ENCODE measurements around the gene TCF12. TPM values are rescaled to one million over a fixed set of nuclear protein-coding genes. Genes with fewer than 3 reads are reported as not detected.

TCF12 gene
- total RNA-seq, 1 experiment from 2014 or later, result 102 TPM

GRCh38 chr15:57320631-57321220 is 402.3 kb downstream of the TCF12 start:
- Histone ChIP-seq H3K36me3 (ENCODE audit: control insufficient read depth, insufficient read depth, low read length) (no peaks in the 10 kb centered on the region), H3K27ac (ENCODE audit: low read length) (no peak overlapping the region), H3K9me3 (ENCODE audit: control insufficient read depth, insufficient read depth, low read depth, low read length) (no peaks in the 10 kb centered on the region), H3K4me3 (ENCODE audit: low read depth in 2 of 2, low read length in 2 of 2) (no peak overlapping the region), H3K27me3 (ENCODE audit: control insufficient read depth, insufficient read depth, low read length) (no peaks in the 10 kb centered on the region), H3K4me1 (ENCODE audit: control insufficient read depth, insufficient read depth, low read length) (no peaks in the 10 kb centered on the region; the same call in 1 of the 2 replicates)
- in situ Hi-C loops (cut with HindIII; ENCODE audit: low pct_unique_long_range_greater_than_20kb, low sequenced_read_pairs), result no loop called here
- ChIA-PET POLR2A (no interaction called here), CTCF (no interaction called here)
- intact Hi-C loops (cut with micrococcal nuclease; ENCODE audit: unreplicated experiment), result no loop called here
- DNase-seq (ENCODE audit: low read depth, low spot score), result no peak
- no TSS peak for BruUV-seq (replicated peaks)
- TF ChIP-seq POLR2AphosphoS5 (IDR thresholded peaks at IDR 0.05; ENCODE audit: low read depth, low read length), result no peak
- no peak for ATAC-seq

GRCh38 chr15:57321485-57321884 is 403.0 kb downstream of the TCF12 start:
- no peaks in the 10 kb centered on the region for H3K36me3 ChIP-seq (ENCODE audit: control insufficient read depth, insufficient read depth, low read length)
- no peak overlapping the region for H3K4me3 ChIP-seq (ENCODE audit: low read depth in 2 of 2, low read length in 2 of 2)
- no peaks in the 10 kb centered on the region; the same call in 1 of the 2 replicates for H3K4me1 ChIP-seq (ENCODE audit: control insufficient read depth, insufficient read depth, low read length)
- intact Hi-C loops (cut with micrococcal nuclease; ENCODE audit: unreplicated experiment) (no loop called here), in situ Hi-C loops (cut with HindIII; ENCODE audit: low pct_unique_long_range_greater_than_20kb, low sequenced_read_pairs) (no loop called here)
- CTCF ChIA-PET, result no interaction called here
- no TSS peak for BruUV-seq (replicated peaks)
- ATAC-seq (no peak), DNase-seq (ENCODE audit: low read depth, low spot score) (no peak)
- POLR2A ChIA-PET, result no interaction called here
- no peak overlapping the region for H3K27ac ChIP-seq (ENCODE audit: low read length)
- no peaks in the 10 kb centered on the region for H3K27me3 ChIP-seq (ENCODE audit: control insufficient read depth, insufficient read depth, low read length)
- H3K9me3 ChIP-seq (ENCODE audit: control insufficient read depth, insufficient read depth, low read depth, low read length), result no peaks in the 10 kb centered on the region
- no peak for TF ChIP-seq TCF7L2 (IDR thresholded peaks at IDR 0.05; ENCODE audit: low read depth, low read length)
- TF ChIP-seq POLR2AphosphoS5 (IDR thresholded peaks at IDR 0.05; ENCODE audit: low read depth, low read length), result no peak
- no peak for TF ChIP-seq SIN3A (IDR thresholded peaks at IDR 0.05; ENCODE audit: borderline replicate concordance, insufficient read depth, low read depth, low read length)
- no peak for TF ChIP-seq REST (IDR thresholded peaks at IDR 0.05; ENCODE audit: insufficient read depth in 1 of 2, low read depth in 2 of 2, low read length in 1 of 2)
- TF ChIP-seq CTCF (IDR thresholded peaks at IDR 0.05), result no peak

- Histone ChIP-seq H3K9me3 (ENCODE audit: control insufficient read depth, insufficient read depth, low read depth, low read length) (no peaks in the 10 kb centered on the region), H3K36me3 (ENCODE audit: control insufficient read depth, insufficient read depth, low read length) (no peaks in the 10 kb centered on the region), H3K27ac (ENCODE audit: low read length) (no peak overlapping the region), H3K4me3 (ENCODE audit: low read depth in 2 of 2, low read length in 2 of 2) (no peak overlapping the region), H3K27me3 (ENCODE audit: control insufficient read depth, insufficient read depth, low read length) (no peaks in the 10 kb centered on the region), H3K4me1 (ENCODE audit: control insufficient read depth, insufficient read depth, low read length) (no peaks in the 10 kb centered on the region; the same call in 1 of the 2 replicates)
- ChIA-PET POLR2A (no interaction called here), CTCF (no interaction called here)
- no peak for DNase-seq (ENCODE audit: low read depth, low spot score)
- intact Hi-C loops (cut with micrococcal nuclease; ENCODE audit: unreplicated experiment) (no loop called here), in situ Hi-C loops (cut with HindIII; ENCODE audit: low pct_unique_long_range_greater_than_20kb, low sequenced_read_pairs) (no loop called here)
- no TSS peak for BruUV-seq (replicated peaks)
- ATAC-seq, result no peak
- TF ChIP-seq CTCF (IDR thresholded peaks at IDR 0.05), result no peak
- TF ChIP-seq TCF7L2 (IDR thresholded peaks at IDR 0.05; ENCODE audit: low read depth, low read length), result no peak
- no peak for TF ChIP-seq POLR2AphosphoS5 (IDR thresholded peaks at IDR 0.05; ENCODE audit: low read depth, low read length)
- no peak for TF ChIP-seq REST (IDR thresholded peaks at IDR 0.05; ENCODE audit: insufficient read depth in 1 of 2, low read depth in 2 of 2, low read length in 1 of 2)
- TF ChIP-seq SIN3A (IDR thresholded peaks at IDR 0.05; ENCODE audit: borderline replicate concordance, insufficient read depth, low read depth, low read length), result no peak
Measured at GRCh38 chr15:57321973-57322601, 403.6 kb downstream of the TCF12 start.
